GM21723 (cell line): ENCODE data around the gene GLB1L.

Experiments used
- ATAC-seq: cut with Tn5 transposase; IDR thresholded peaks from one replicate; pipeline ENCODE4 v1.9.1; 2021; ENCODE audit warnings: mild to moderate bottlenecking, moderate library complexity; ENCODE audit not compliant: unreplicated experiment

The GLB1L gene

DNA sequence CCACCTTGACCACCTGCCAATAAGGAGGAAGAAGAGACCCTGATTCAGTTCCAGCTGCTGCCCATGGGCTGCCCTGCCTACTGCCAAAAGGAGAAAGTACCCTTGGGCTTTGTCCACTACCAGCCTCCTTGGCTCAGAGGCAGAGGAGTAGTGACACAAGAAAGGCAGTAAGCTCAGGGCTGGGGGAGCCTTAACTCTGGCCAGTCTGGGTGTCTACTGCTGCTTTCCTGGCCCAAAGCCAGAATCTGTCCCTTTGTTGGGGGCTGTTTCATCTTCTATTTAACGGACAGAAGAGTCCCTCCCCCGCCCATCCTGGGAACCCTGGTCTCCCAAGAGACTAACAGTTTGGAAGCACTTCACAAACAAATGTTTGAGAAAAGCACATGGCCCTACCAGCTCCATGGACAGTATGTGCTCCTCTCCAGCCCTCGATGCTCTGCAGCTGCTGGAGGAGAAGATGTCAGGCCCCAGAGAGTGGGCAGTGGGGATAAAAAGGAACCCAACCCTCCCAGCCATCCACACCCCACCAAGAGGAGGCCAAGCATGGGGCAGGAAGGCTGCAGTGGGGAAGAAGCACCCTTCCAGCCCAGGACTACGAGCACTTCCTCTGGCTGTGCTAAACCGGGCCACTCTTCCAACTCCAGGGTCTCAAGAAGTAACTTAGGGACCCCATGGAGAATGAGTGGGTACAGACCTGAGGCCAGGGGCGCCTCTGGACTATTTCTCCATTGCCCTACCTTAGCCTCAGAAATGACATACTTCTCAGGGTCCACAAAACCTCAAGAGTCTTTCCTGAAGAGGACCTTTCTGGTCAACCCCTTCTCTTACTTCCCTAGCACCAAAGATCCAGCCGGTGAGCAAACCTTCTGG, 17.0 kb downstream of the GLB1L start:
- ATAC-seq, result no peak

DNA sequence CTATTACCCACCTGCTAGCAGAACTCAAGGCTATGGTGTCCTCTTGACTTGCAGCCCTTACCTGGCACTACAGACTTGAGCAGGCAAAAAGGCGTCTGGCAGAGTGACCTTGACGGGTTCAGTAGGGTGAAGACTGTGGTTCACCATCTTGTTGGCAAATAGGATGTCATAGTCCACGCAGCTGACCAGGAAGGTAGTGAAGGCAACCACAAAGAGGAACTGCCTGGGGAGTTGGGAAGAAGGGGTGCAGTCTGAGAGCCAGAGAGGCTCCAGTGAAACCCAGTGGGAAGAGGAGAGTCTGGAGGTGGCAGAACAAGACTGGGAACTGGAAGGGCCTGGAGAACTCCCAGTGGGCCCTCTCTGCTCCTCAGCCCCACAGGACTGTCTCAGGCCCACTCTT, 19.9 kb downstream of the GLB1L start:
- ATAC-seq, result no peak

DNA sequence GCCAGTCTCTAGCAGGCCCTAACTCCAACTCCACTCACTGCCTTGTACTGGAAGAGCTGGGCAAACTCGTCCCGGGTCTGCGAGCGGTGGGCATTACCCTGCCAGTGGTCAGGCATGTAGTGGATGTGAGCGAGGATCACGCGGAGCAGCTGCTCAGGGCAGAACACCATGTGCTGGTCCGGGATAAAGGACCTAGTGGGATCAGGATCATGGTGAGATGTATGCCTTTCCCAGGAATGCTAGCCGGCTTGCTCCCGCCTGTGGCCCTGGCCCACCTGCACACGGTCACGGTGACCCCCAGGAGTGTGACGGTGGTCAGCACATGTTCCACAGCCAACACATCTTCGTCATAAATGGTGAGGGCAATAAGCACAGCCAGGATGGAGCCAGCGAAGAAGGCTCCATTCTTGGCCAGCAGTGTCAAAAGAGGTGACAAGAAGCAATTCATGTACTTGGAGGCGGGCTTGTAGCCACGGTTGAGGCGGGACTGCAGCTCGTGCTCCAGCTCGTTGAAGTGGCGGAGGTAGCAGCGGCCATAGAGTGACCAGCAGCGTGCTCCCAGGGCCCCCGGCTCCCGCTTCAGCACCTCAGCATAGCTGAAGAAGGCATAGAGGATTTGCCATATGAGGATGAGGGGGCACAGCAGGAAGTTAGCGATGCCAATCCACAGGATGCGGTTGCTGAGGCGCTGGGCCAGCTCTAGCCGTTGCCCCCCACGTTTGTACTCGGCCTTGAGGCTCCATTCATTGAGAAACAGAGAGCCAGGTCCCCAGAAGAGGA, 21.2 kb downstream of the GLB1L start:
- ATAC-seq, result no peak

DNA sequence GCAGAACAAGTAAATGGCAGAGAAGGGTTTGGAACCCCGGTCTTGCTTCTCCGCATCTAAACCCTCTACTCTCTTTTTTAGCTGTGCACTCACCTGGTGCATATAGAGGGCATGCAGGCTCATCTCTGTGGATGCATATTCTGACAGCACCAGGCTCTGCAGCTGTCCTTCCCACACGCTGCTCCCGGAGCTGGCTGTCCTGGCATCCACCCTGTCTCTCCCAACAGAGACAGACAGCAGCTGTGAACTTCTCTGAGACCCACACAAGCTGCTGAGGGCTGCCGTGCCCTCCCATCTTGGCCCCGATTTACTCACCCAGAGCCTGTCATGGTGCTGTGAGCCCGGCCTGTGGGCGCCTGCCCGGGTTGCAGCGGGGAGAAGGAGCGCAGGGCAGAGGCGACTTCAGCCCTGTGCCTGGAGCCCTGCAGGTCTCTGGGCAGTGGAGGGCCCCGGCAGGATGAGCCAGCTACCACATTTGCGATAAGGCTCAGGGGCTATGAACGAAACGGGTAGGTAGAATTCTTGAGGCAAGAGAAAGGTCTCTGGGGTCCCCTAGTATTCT, 23.2 kb downstream of the GLB1L start:
- ATAC-seq, result no peak

DNA sequence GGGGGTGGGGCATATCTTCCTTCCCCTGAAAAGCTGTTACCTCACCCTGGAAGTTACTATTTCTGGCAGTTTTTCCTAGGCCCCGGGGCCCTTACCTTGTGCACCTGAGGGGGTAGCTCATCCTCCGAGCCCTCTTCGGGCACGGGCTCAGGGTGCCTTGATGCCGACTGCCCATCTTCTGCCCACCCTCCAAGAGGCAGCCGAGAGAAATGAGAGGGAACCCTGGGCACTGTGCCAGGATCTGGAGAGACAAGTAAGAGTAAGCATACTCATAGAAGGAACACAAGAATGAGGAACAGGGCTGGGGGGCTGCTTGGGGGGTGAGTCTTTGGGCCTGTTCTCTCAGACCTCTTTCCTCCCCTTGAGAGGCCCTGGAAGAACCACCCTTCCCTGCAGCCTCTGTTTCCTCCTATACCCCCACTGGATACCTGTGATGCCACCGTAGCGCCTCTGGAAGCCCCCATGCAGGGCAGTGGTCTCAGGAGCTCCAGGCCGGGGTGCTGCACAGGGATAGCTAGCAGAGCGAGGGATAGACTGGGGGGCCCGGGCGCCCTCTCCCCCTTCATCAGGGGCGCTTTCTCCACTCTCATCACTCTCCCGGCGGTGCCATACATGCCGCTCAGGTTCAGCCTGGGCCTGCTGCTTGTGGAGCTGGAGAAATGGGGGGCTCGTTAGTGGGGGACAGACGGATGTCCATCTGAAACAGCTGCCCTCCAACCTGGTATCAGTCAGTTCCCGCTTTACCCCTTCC, 24.4 kb downstream of the GLB1L start:
- no peak for ATAC-seq

DNA sequence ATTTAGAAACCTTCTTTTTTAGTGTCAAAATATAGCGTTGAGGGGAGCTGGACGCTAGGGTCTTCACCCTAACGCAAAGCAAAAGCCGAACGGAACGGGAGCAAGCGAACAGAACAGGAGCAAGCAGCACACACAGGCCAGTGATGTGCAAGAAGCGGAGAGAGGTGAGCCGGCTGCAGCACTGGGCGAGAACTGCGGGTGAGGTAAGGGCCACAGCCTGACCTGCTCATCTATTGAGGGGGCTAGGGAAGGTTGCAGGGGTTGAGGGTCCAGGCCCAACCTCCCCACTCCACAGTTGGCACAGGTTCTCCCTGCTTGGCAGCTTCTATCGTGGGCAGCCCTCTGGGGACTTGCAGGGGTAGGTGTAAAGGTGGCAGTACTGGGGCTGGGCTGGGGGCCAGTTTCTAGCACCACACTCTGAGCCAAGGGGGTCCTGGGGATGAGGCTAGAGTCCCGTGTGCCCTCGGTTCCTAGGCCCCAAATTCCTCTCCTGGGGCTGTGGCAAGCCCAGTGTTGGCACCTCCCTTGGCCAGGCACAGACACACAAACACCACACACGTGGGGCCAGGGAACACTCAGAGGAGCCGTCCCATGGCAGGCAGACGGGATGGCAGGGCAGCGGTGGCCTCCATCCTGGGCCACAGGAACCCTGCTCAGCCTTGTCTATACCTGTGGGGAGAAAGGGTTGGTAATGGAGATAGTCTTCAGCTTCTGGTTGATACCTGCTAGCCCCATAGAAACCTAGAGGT, 25.3 kb downstream of the GLB1L start:
- ATAC-seq, result no peak

DNA sequence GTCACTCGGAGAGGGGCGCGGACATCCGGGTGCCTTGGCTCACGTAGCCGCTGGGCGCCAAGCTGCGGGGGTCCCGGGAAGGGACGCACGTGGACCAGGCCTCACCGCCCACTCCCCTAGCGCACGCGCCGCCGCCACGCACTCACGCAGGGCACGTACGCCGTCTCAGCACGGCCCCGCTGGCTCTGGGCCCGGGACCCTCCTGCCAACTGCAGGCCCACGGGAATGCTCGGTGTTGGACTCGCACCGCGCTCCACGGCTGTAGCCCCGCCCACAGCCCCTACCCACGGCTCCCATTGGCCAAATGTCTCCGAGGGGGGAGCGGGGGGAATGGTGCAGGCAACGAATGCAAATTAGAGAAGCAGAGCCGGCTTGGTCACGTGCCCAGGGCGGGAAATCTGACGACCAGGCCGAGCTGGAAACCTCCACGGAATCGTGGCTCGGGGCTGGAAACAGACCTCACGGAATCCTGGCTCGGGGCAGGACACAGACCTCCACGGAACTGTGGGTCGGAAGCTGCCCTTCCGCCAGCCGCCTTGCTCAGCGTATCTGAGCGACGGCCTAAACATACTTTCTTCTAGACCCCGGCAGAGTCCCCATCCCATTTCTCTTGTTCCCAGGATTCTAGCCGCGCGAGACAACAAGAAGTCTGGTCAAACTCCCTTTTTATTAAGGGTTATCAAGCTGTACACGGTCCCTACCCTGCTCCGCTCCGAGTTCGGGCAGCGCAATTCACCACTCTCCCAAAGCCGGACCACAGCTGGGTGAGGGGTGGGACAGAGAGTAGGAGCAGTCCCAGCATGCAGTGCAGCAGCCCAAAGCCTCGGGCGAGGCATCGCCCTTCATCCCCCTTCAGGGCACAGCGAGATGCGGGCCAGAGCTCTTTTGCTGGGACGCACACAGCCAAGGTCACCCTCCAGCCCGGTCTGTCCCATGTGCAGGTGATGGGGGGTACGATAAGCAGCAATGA, 26.2 kb downstream of the GLB1L start, which contains the start of gene ABCB6:
Gene ABCB6, minus strand, starts transcription at position 227 of the 970 bp plus-strand sequence. CDS start 285 bp downstream, outside the sequence.
- ATAC-seq, result peak; percentile 77

DNA sequence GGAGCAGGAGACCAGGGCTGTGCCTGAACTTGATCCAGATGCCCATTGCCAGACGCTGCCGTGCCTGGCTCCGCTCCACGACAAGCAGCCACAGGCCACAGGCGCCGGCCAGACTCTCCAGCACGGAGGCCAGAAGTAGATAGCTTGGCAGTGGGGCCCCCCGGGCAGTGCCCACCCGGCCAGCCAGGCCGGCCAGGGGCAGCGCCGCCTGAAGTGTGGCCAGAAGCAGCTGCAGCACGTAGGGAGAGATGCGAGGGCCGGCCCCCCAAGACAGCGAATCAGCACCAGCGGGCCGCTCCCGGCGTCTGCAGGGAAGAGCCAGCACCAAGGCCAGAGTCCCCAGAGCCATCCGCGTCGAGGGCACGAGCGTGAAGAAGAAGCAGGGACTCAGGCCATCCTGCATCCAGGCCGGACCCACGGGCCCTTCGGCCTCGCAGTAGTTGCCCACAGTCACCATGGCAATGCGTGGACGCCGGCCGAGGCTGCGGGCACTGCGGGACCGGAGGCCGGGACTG, 27.0 kb downstream of the GLB1L start:
- peak; percentile 27 for ATAC-seq

DNA sequence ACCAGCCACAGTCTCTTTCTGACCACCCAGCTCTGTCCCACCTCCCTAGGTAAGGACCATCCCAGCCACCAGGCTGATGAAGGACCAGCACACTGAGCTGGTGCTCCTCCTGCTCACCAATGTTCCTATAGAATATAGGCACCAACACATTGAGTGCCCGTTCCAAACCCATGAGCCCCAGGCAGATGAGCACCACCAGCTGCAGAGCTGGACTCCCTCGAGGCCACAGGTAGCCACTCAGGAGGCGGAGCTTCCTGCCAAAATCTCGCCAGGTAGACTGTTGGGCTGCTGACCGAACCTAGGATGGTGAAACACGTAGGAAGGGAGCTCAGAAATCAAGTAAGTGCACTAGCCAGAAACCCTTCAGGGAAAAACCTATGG, 28.7 kb downstream of the GLB1L start:
- ATAC-seq, result no peak

DNA sequence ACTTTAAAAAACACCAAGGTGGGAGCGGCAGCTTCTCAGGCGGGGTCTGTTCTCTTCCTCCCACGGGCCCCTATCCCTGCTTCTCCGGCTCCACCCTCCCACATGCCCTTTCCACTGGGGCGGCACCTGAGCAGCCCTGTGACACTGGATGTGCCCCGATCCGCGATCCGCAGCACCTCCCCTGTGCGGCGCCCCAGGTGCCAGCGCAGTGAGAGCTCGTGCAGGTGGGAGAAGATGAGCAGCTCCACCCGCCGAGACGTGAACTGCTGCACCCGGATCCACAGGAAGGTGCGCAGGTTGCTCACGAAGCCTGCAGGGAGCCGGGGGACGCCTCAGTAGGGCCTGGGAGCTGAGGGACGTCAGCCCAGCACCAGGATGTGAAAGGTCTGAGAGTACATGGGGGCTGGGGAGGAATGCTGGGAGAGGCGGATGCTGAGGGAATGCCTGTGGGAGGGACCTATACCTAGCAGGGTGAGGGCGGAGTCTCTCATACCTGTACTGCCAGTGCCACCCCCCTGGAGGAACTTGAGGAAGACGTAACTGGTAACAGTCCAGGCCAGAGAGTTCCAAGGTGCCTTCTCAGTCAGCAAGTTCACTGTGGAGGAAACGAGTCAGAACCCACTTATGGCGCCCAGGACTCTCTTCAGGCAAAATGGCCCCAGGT, 29.2 kb downstream of the GLB1L start:
- no peak for ATAC-seq

DNA sequence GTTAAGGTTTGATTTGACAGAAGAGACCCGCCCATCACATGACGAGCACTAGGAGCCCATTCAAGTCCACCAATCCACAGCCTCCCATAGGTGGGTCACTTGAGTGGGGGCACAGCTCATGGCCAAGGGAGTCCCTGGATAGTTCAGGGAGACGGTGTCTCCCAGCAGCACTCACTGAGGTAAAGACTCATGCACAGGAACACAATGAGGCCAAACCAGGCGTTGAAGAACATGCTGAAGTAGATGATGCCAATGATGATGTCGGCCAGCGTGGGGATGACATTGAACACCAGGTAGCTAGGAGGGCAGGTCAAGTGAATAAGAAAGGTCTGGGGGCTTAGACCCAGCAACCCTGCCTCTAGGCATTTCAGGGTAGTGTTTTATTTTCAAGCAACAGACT, 30.5 kb downstream of the GLB1L start:
- no peak for ATAC-seq

DNA sequence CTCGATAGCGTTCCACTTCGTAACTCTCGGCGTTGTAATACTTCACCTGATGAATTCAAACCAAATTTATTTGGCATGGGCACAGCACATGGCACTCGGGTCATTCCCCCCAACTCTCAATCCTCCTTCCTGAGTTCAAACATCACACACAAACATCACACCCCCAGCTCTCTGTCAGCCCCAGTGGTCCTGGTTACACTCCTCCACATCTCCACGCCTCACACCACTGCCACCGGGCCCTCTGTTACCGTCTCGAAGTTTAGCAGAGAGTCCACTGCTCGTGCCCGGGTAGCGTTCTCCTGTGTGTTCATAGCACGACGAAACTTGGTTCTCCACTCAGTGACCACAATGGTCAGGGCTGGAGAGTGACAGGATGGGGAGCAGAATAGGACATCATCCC, 31.1 kb downstream of the GLB1L start:
- ATAC-seq, result no peak

DNA sequence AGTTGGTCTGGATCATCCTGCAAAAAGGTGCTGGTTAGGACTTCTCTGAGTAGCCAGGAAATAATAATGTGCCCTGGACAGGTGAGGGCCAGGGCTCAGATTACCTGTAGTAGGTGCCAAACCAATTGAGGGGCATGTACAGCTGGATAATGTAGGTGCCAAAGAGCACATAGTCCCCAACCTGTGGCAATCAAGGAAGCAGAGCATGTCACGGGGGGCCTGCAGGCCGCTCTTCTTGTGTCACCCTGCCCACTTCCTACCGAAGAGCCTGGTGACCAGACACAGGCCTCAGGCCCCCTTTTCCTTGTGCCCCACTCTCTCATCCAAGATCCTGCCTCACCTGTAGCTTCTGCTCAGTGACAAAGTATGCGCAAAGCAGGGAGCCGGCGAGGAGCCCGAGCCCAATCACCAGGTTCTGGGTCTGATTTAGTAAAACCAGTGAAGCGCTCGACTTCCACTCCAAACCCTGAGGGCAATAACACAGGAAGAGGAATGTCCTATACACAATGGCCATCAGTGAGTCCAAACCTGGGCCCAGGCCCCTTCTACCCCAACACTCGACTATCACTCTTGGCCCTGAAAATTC, 31.7 kb downstream of the GLB1L start:
- no peak for ATAC-seq

DNA sequence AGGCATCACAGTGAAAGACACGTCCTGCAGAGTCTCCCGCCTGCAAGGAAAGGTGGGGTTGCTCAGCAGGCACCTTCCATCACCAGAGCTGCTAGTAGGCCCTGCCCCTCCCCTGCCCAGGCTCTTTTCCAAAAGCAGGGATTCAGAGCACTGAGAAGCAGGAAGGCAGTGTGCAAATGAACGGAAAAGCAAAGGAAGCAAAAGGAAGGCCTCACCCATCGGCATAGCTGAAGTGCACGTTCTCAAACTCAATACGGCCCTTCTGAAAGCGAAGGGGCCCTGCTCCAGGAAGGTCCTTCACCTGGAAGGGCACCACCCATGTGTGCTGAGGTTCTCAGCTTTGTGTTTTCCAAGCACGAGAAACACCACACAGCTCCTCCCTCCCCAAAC, 32.2 kb downstream of the GLB1L start:
- no peak for ATAC-seq

DNA sequence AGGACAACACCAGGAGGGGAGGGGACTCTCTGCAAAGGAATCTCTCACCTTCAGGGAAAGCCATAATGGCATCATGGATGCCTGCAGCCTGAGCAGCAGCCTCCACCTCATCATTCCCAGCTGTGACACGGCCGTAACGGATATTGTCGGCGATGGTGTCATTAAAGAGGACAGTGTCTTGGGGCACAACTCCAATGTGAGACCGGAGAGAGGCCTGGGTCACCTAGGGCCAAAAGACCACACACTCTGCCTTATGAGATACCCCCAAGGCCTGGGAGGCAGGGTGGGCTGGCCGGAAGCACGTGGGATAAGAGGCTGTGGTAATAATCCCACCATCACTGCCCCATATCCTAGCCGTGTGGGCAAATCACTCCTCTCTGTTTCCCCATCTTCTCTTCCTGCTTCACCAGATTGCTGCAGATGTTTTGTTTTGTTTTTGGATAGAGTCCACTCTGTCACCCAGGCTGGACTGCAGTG, 34.3 kb downstream of the GLB1L start:
- no peak for ATAC-seq

DNA sequence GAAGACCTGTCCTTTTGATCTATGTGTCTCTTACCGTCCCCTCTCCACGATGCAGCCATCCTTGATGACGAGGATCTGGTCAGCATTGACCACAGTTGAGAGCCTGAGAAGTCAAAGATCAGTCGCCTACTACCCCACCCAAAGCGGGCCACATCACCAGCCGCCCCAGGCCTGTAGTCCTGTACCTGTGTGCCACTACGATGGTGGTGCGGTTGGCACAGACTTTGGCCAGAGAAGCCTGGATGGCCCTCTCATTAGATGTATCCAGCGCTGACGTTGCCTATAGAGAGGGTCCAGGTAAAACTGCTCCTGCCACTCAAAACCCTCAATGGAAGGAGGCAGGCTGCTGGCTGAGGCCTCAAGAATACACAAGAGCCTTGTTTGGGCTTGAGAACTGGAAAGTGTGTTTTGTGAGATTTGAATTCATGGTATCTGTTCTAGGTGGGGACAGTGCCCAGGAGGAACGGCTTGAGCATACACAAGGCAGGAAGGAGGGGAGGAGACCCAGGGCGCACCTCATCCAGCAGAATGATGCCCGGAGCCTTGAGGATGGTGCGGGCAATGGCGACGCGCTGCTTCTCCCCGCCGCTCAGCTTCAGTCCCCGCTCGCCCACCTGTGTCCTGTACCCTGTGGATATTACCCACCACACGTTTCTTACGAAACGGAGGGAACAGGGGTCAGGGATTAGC, 34.9 kb downstream of the GLB1L start:
- no peak for ATAC-seq
